HepG2 (cell line): ENCODE data around the gene FGGY. TPM values are rescaled to one million over a fixed set of nuclear protein-coding genes. Genes with fewer than 3 reads are reported as not detected.

Experiments used
- ATAC-seq: fragments of 200-7000 bp; cut with Tn5 transposase; 3 replicates; pipeline ENCODE4 v1.9.1; 2020; ENCODE audit warnings: mild to moderate bottlenecking, moderate library complexity
- BruUV-seq: library from RNA; stranded (reverse); fragments of 400-500 nt; replicated peaks from 2 replicates; lab custom pipeline; 2021; lab: Mats Ljungman, UMichigan
- CTCF ChIA-PET: fragments of 300-600 bp; formaldehyde crosslinking; extraction: SDS; loops from one replicate; lab custom pipeline; 2021; ENCODE audit warnings: low total read pairs, inconsistent platforms, low intra/inter-chr PET ratio; lab: Yijun Ruan, JAX
- POLR2A ChIA-PET: fragments of 350-600 bp; sonication (Branson Sonifier 250); formaldehyde crosslinking; loops from one replicate; lab custom pipeline; 2020; ENCODE audit warnings: antibody characterized with exemption, inconsistent platforms; lab: Yijun Ruan, JAX
- DNase-seq: peaks from one replicate; pipeline ENCODE4 v3.0.0-alpha.2; 2015; ENCODE audit warnings: low spot score
- FAIRE-seq: peaks from 3 replicates; lab custom pipeline; 2011; peaks lifted over from hg19 to GRCh38; lab: Jason Lieb, UNC
- H2AFZ ChIP-seq: one replicate; pipeline ENCODE4 v1.6.1; 2011; ENCODE audit warnings: low read length, inconsistent platforms
- H3K27ac ChIP-seq: fragments of 300-600 bp; 3 replicates; pipeline ENCODE4 v1.8.0; 2011; ENCODE audit warnings: mixed run types, mild to moderate bottlenecking, mixed read lengths, low read length, inconsistent platforms; ENCODE audit not compliant: insufficient read depth; ENCODE audit errors: extremely low read length
- H3K27me3 ChIP-seq, 2 experiments: fragments of 200-600 bp in 1 of 2; 2 replicates in 1 of 2; 3 replicates in 1 of 2; pipeline versions ENCODE4 v1.6.0 to v1.8.0; 2011; ENCODE audit warnings: low read length in 2 of 2, mild to moderate bottlenecking in 2 of 2, moderate library complexity in 2 of 2, inconsistent platforms in 1 of 2; ENCODE audit not compliant: insufficient read depth in 2 of 2, control insufficient read depth in 1 of 2
- H3K36me3 ChIP-seq, 2 experiments: fragments of 200-600 bp in 1 of 2; replicated peaks in 1 of 2; 2 replicates in 1 of 2; 3 replicates in 1 of 2; pipeline versions ENCODE4 v1.5.1 to v1.8.0; 2011; ENCODE audit warnings: low read length in 2 of 2, inconsistent platforms in 1 of 2; ENCODE audit not compliant: insufficient read depth in 2 of 2, control insufficient read depth in 1 of 2
- H3K4me1 ChIP-seq: 2 replicates; pipeline ENCODE4 v1.5.1; 2012; ENCODE audit warnings: low read length, inconsistent platforms; ENCODE audit not compliant: insufficient read depth
- H3K4me2 ChIP-seq: 2 replicates; pipeline ENCODE4 v1.6.0; 2011; ENCODE audit warnings: low read depth, low read length, inconsistent platforms
- H3K4me3 ChIP-seq, 3 experiments: fragments of 200-600 bp in 1 of 3; sonication (generic), shearing (Covaris generic) in 1 of 3; replicated peaks in 1 of 3; 2 replicates each; pipeline ENCODE4 v1.5.1; 2011 to 2016; ENCODE audit warnings: low read length in 3 of 3, inconsistent platforms in 2 of 3, low read depth in 2 of 3, mild to moderate bottlenecking in 2 of 3, control low read depth in 1 of 3, mixed read lengths in 1 of 3; ENCODE audit not compliant: insufficient read depth in 1 of 3
- H3K79me2 ChIP-seq: one replicate; pipeline ENCODE4 v1.6.1; 2011; ENCODE audit warnings: low read length, inconsistent platforms; ENCODE audit not compliant: insufficient read depth
- H3K9ac ChIP-seq: 2 replicates; pipeline ENCODE4 v1.6.0; 2011; ENCODE audit warnings: mild to moderate bottlenecking, low read depth, low read length, inconsistent platforms; ENCODE audit not compliant: insufficient read depth
- H3K9me3 ChIP-seq: 2 replicates; pipeline ENCODE4 v1.5.1; 2012; ENCODE audit warnings: mild to moderate bottlenecking, low read length
- H4K20me1 ChIP-seq: 2 replicates; pipeline ENCODE4 v1.6.0; 2011; ENCODE audit warnings: inconsistent platforms, mild to moderate bottlenecking, low read length, moderate library complexity; ENCODE audit not compliant: insufficient read depth
- CBX1 ChIP-seq: IDR thresholded peaks from one replicate; pipeline ENCODE4 v1.6.1; 2016; ENCODE audit warnings: antibody characterized with exemption, low read depth
- CREB1 ChIP-seq, 2 experiments: fragments of 450-650 bp in 1 of 2; IDR thresholded peaks; 2 replicates each; pipeline ENCODE4 v1.6.1; 2016 to 2017; ENCODE audit warnings: control low read depth in 1 of 2, mild to moderate bottlenecking in 1 of 2, missing compliant biosample characterization in 1 of 2, missing genetic modification characterization in 1 of 2
- GATAD2A ChIP-seq: IDR thresholded peaks from 2 replicates; pipeline ENCODE4 v1.6.1; 2016
- MED13 ChIP-seq: sonication (generic); formaldehyde crosslinking; IDR thresholded peaks from 2 replicates; pipeline ENCODE4 v1.5.0; 2020; ENCODE audit warnings: missing genetic modification reagents
- MEF2D ChIP-seq: sonication (generic); formaldehyde crosslinking; IDR thresholded peaks from 2 replicates; pipeline ENCODE4 v1.5.1; 2020; ENCODE audit warnings: mild to moderate bottlenecking, missing genetic modification reagents
- MNT ChIP-seq: fragments of 450-650 bp; IDR thresholded peaks from 2 replicates; pipeline ENCODE4 v1.6.1; 2016
- PAXIP1 ChIP-seq: sonication (generic); formaldehyde crosslinking; conservative IDR thresholded peaks from 2 replicates; pipeline ENCODE4 v1.4.0; 2020; ENCODE audit warnings: mild to moderate bottlenecking, missing genetic modification reagents, moderate library complexity
- SMARCE1 ChIP-seq: fragments of 450-650 bp; IDR thresholded peaks from 2 replicates; pipeline ENCODE4 v1.6.1; 2017; ENCODE audit warnings: borderline replicate concordance
- SNAPC2 ChIP-seq: sonication (generic); formaldehyde crosslinking; IDR thresholded peaks from 2 replicates; pipeline ENCODE4 v1.8.1; 2022; ENCODE audit warnings: mild to moderate bottlenecking, missing genetic modification reagents
- SRSF4 ChIP-seq: fragments of 200-400 bp; formaldehyde crosslinking; IDR thresholded peaks from one replicate; pipeline ENCODE4 v1.6.1; 2018; ENCODE audit warnings: mild to moderate bottlenecking, low read depth, low read length, moderate library complexity; ENCODE audit not compliant: poor library complexity, severe bottlenecking
- TARDBP ChIP-seq: sonication (generic); formaldehyde crosslinking; IDR thresholded peaks from 2 replicates; pipeline ENCODE4 v1.8.0; 2022; ENCODE audit warnings: mild to moderate bottlenecking, missing genetic modification reagents
- TBP ChIP-seq: sonication (generic); formaldehyde crosslinking; IDR thresholded peaks from 2 replicates; pipeline ENCODE4 v1.5.0; 2020; ENCODE audit warnings: missing genetic modification reagents
- TFAP4 ChIP-seq: sonication (generic); IDR thresholded peaks from 2 replicates; pipeline ENCODE4 v1.6.1; 2016; ENCODE audit warnings: low read depth, borderline replicate concordance
- ZNF441 ChIP-seq: sonication (generic); formaldehyde crosslinking; IDR thresholded peaks from 2 replicates; pipeline ENCODE4 v1.7.0; 2021; ENCODE audit warnings: missing genetic modification reagents, borderline replicate concordance
- ZNF547 ChIP-seq: sonication (generic); formaldehyde crosslinking; IDR thresholded peaks from 2 replicates; pipeline ENCODE4 v1.5.1; 2020; ENCODE audit warnings: mild to moderate bottlenecking, missing genetic modification reagents
- ZNF737 ChIP-seq: sonication (generic); formaldehyde crosslinking; IDR thresholded peaks from 2 replicates; pipeline ENCODE4 v1.5.0; 2020; ENCODE audit warnings: missing genetic modification reagents, mild to moderate bottlenecking, borderline replicate concordance
- ZSCAN22 ChIP-seq: sonication (generic); formaldehyde crosslinking; IDR thresholded peaks from 2 replicates; pipeline ENCODE4 v1.4.0; 2020; ENCODE audit warnings: mild to moderate bottlenecking, missing genetic modification reagents
- WGBS: methylation state at CpG from one replicate; pipeline ENCODE4 v1.1.6; 2017; ENCODE audit warnings: low lambda C conversion rate; 5-methylcytosine and 5-hydroxymethylcytosine counted together
- in situ Hi-C: cut with HindIII; loops from 2 replicates; pipeline ENCODE4 v1.10.0; 2017; ENCODE audit warnings: low pct_unique_long_range_greater_than_20kb; ENCODE audit not compliant: extremely low pct_ligation_motif_present
- intact Hi-C: fragments of 100-400 bp; cut with micrococcal nuclease; formaldehyde crosslinking; loops from one replicate; pipeline ENCODE4 v1.10.0; 2022; ENCODE audit not compliant: unreplicated experiment
- polyA plus RNA-seq, 8 experiments: library from polyadenylated mRNA; depleted of rRNA in 3 of 8; stranded (reverse) in 7 of 8; unstranded in 1 of 8; fragments of >200 nt; fragmentation: Illumina TruSeq in 4 of 8; extraction: Trizol in 4 of 8; gene quantifications; 2 replicates each; pipeline versions ENCODE4 v1.2.1 to v1.2.3, GENCODE V29; 2011 to 2016; ENCODE audit warnings: low read depth in 4 of 8, missing spikeins in 1 of 8, mixed read lengths in 1 of 8; ENCODE audit not compliant: insufficient read depth in 1 of 8
- total RNA-seq, 5 experiments: library from RNA; depleted of rRNA; stranded (reverse); fragments of >200 nt; fragmentation: Illumina TruSeq; extraction: Trizol; gene quantifications; 2 replicates each; pipeline ENCODE4 v1.2.3, GENCODE V29; 2016; ENCODE audit warnings: low read depth in 1 of 5
- TF ChIP-seq, protein P1 (sequence below): sonication (generic); formaldehyde crosslinking; IDR thresholded peaks from 2 replicates; pipeline ENCODE4 v1.4.0; 2020; ENCODE audit warnings: missing genetic modification reagents, borderline replicate concordance

Gene FGGY
- total and polyA plus RNA-seq, 2 of the 13 experiments (the other 11 are each of a cell fraction or from before 2014, with no cell fraction given) = 15.7 to 27.5 TPM

GRCh38 chr1:59346429-59346828 is 49.5 kb downstream of the FGGY start:
- peak; percentile 37 for DNase-seq
- Histone ChIP-seq H2AFZ (no peak overlapping the region), H3K27me3 (no peaks in the 10 kb centered on the region), H4K20me1 (no peaks in the 10 kb centered on the region), H3K4me2 (peak overlapping the region; percentile 19; the same call in 1 of the 2 replicates), H3K9ac (no peak overlapping the region), H3K27ac (peak overlapping the region; percentile 35), H3K79me2 (no peaks in the 10 kb centered on the region), H3K9me3 (no peaks in the 10 kb centered on the region), H3K36me3 (no peaks in the 10 kb centered on the region), H3K4me1 (peaks cover 21% of the 10 kb centered on the region), H3K4me3 (no peak overlapping the region)
- ChIA-PET CTCF (no interaction called here), POLR2A (no interaction called here)
- in situ Hi-C loops = no loop called here
- FAIRE-seq = no peak
- intact Hi-C loops = no loop called here
- ATAC-seq = peak; percentile 65
- no TSS peak for BruUV-seq
- WGBS = 14% methylated on average over 3 of the region's 3 CpGs
- TF ChIP-seq SNAPC2 (CRISPR knock-in tag) = no peak
- TF ChIP-seq, protein P1, sequence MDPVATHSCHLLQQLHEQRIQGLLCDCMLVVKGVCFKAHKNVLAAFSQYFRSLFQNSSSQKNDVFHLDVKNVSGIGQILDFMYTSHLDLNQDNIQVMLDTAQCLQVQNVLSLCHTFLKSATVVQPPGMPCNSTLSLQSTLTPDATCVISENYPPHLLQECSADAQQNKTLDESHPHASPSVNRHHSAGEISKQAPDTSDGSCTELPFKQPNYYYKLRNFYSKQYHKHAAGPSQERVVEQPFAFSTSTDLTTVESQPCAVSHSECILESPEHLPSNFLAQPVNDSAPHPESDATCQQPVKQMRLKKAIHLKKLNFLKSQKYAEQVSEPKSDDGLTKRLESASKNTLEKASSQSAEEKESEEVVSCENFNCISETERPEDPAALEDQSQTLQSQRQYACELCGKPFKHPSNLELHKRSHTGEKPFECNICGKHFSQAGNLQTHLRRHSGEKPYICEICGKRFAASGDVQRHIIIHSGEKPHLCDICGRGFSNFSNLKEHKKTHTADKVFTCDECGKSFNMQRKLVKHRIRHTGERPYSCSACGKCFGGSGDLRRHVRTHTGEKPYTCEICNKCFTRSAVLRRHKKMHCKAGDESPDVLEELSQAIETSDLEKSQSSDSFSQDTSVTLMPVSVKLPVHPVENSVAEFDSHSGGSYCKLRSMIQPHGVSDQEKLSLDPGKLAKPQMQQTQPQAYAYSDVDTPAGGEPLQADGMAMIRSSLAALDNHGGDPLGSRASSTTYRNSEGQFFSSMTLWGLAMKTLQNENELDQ = no peak
- peak; percentile 62 for TF ChIP-seq GATAD2A (CRISPR knock-in tag)
- no peak for TF ChIP-seq MED13 (CRISPR knock-in tag)
- TF ChIP-seq ZNF441 (CRISPR knock-in tag) = no peak
- peak; percentile 68 for TF ChIP-seq PAXIP1 (CRISPR knock-in tag)
- no peak for TF ChIP-seq CREB1 (IDR thresholded peaks at IDR 0.05)
- peak; percentile 65; the same call in 1 of the 2 replicates for TF ChIP-seq CREB1 (CRISPR knock-in tag; IDR thresholded peaks at IDR 0.05)
- TF ChIP-seq CBX1 = no peak
- peak; percentile 27; the same call in 1 of the 2 replicates for TF ChIP-seq TFAP4
- TF ChIP-seq SRSF4 = no peak
- TF ChIP-seq ZNF547 (CRISPR knock-in tag) = no peak
- no peak for TF ChIP-seq ZSCAN22 (CRISPR knock-in tag)
- no peak for TF ChIP-seq MNT
- TF ChIP-seq TARDBP (CRISPR knock-in tag) = peak; percentile 38; the same call in 1 of the 2 replicates
- TF ChIP-seq SMARCE1 = no peak
- no peak for TF ChIP-seq TBP (CRISPR knock-in tag)
- no peak for TF ChIP-seq ZNF737 (CRISPR knock-in tag)
- no peak for TF ChIP-seq MEF2D (CRISPR knock-in tag)
